Measurements from ENCODE around the gene CCDC120.

GRCh38 chrX:49059201-49059600, 402 bp downstream of the CCDC120 start:
- TF ChIP-seq CTCF (IDR thresholded peaks at IDR 0.05) (no peak), EP300 (IDR thresholded peaks at IDR 0.05; ENCODE audit: borderline replicate concordance in 1 of 2, low read depth in 1 of 2, low read length in 1 of 2) (no peak), RAD21 (IDR thresholded peaks at IDR 0.05; ENCODE audit: low read length) (no peak), RFX5 (IDR thresholded peaks at IDR 0.05; ENCODE audit: low read length) (no peak), RCOR1 (IDR thresholded peaks at IDR 0.05; ENCODE audit: low read length) (no peak), YY1 (IDR thresholded peaks at IDR 0.05; ENCODE audit: low read depth) (no peak), TCF12 (IDR thresholded peaks at IDR 0.05) (no peak), JUND (IDR thresholded peaks at IDR 0.05) (no peak), REST (IDR thresholded peaks at IDR 0.05; ENCODE audit: low read depth, low read length) (no peak), POLR2AphosphoS5 (IDR thresholded peaks at IDR 0.05; ENCODE audit: low read depth, low read length) (no peak)

All from SK-N-SH (cell line).